Fibroblast of villous mesenchyme (primary cell): Measurements from ENCODE around the gene SNPH. TPM values are rescaled to one million over a fixed set of nuclear protein-coding genes. Genes with fewer than 3 reads are reported as not detected.

Experiments used
- DNase-seq: peaks from one replicate; pipeline ENCODE4 v3.0.0-alpha.2; 2010; ENCODE audit warnings: low read depth
- H3K4me3 ChIP-seq: 2 replicates; pipeline ENCODE4 v1.5.1; 2011; ENCODE audit warnings: low read depth, mild to moderate bottlenecking, low read length
- total RNA-seq: library from RNA; depleted of rRNA; stranded (reverse); fragments of >200 nt; gene quantifications from 2 replicates; pipeline ENCODE4 v1.2.3, GENCODE V29; 2012
- TF ChIP-seq, protein P1 (sequence below): IDR thresholded peaks from 2 replicates; pipeline ENCODE4 v1.5.1; 2012; ENCODE audit warnings: low read depth, mild to moderate bottlenecking, low read length; ENCODE audit not compliant: insufficient read depth

SNPH gene
- total RNA-seq, 1 donor: 10.8 TPM

DNA sequence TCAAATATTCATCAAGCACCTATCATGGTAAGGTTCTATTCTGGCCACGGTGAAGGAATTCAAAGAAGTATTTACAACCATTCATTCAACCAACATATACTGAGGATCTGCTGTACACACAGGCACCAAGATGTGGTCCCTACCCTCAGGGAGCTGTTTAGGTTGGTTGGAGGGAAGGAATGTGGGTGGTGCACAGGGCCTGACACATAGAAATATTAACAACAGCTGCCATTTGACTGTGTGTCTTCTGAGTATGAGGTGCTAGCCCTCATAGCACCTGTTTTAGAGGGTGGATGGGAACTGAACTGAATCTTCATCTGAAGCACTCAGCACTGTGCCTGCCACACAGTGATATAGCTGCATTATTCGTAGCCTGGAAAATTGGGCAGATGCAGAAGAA lies 7.3 kb downstream of the SNPH start:
- TF ChIP-seq, protein P1, sequence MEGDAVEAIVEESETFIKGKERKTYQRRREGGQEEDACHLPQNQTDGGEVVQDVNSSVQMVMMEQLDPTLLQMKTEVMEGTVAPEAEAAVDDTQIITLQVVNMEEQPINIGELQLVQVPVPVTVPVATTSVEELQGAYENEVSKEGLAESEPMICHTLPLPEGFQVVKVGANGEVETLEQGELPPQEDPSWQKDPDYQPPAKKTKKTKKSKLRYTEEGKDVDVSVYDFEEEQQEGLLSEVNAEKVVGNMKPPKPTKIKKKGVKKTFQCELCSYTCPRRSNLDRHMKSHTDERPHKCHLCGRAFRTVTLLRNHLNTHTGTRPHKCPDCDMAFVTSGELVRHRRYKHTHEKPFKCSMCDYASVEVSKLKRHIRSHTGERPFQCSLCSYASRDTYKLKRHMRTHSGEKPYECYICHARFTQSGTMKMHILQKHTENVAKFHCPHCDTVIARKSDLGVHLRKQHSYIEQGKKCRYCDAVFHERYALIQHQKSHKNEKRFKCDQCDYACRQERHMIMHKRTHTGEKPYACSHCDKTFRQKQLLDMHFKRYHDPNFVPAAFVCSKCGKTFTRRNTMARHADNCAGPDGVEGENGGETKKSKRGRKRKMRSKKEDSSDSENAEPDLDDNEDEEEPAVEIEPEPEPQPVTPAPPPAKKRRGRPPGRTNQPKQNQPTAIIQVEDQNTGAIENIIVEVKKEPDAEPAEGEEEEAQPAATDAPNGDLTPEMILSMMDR: no peak
- DNase-seq: no peak
- no peak overlapping the region for H3K4me3 ChIP-seq

DNA sequence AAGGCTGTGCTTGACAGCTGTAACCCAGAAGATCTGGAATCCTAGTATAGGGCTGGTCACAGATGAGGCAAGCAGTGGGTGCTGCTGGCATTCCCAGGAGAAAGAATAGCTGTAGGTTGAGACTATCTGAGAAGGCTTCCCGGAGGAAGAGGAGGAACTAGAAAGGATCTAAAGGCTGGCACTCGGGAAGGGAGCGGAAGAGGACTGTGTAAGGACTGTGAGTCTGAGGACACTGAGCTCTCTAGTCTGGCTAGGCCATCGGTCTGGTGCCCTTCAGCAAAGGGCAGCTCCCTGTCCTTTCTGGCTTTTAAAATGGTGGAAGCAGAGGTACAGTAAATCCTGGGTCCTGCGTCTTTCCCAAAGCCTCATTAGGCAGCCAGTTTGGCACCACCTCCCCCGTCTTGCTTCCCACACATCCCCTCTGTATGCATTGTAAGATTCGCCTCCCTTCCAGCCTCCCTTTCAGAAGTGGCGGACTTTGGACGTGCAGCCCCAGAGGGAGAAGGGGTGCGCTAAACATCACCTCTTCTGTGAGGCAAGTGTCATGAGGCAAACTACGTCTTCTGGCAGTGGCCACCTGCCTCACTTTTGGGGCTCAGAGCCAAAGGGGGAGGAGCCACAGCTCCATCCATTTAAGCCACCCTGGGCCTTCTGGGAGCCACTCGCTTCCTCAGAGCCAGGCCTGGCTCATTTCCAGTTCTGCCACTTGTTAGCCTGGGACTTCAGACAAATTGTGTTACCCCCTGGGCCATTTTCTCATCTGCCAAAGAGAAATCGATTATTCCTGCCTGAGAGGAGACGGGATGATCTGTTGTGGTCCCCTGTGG lies 8.6 kb downstream of the SNPH start:
- no peak for DNase-seq
- TF ChIP-seq, protein P1: no peak

DNA sequence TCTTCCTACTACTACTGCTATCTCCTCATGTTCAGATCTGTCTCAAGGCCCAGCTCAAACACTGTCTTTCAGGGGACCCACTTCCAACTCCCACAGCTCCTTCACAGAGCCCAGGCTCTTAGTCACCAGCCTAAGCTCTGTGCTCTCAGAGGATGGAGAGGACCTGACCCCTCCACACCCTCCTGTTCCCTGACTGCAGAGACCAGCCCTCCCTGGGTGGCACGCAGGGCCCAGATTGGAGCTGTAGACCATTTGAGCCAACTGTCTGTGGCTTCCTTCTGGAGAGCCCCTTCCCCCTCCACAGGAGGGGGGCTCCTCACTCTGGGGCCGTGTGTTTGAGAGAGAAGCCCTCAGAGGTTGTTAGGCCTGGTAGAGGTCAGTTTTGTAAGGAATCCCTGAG lies 9.8 kb downstream of the SNPH start:
- TF ChIP-seq, protein P1: no peak
- DNase-seq: no peak
- no peak overlapping the region for H3K4me3 ChIP-seq

More for the DNA sequence above, 8.6 kb downstream of the SNPH start:
- H3K4me3 ChIP-seq: no peak overlapping the region

DNA sequence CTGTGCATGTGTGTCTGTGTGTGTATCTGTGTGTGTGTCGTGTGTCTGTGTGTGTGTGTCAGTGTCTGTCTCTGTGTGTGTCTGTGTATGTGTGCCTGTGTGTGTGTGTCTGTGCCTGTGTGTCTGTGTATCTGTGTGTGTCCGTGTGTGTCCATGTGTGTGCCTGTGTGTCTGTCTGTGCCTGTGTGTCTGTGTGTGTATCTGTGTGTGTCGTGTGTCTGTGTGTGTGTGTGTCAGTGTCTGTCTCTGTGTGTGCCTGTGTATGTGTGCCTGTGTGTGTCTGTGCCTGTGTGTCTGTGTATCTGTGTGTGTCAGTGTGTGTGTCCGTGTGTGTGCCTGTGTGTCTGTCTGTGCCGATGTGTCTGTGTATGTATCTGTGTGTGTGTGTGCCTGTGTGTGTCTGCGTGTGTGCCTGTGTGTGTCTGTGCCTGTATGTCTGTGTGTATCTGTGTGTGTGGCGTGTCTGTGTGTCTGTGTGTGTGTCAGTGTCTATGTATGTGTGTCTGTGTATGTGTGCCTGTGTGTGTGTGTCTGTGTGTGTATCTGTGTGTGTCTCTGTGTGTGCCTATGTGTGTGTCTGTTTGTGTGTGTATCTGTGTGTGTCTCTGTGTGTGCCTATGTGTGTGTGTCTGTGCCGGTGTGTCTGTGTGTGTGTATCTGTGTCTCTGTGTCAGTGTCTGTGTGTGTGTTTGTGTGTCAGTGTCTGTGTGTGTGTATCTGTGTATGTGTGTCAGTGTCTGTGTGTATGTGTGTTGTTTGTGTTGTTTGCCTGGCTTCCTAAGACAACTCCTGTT lies 11.6 kb downstream of the SNPH start:
- H3K4me3 ChIP-seq: no peak overlapping the region
- no peak for DNase-seq
- TF ChIP-seq, protein P1: no peak

DNA sequence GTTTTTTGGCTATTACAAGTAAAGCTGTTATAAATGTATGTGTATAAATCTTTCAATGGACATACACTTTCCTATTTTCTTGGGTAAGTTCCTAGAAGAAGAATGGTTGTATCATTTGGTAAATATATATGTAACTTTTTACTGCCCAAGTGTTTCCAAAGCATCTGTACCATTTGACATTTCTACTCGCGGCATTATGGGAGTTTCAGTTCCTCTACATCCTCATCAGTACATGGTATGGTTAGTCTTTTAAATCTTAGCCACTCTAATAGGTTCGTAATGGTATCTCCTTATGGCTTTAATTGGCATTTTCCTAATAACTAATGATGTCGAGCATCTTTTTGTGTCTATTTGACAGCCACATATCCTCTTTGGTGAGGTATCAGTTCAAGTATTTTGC lies 12.9 kb downstream of the SNPH start:
- TF ChIP-seq, protein P1: no peak
- no peak for DNase-seq
- H3K4me3 ChIP-seq: no peak overlapping the region

DNA sequence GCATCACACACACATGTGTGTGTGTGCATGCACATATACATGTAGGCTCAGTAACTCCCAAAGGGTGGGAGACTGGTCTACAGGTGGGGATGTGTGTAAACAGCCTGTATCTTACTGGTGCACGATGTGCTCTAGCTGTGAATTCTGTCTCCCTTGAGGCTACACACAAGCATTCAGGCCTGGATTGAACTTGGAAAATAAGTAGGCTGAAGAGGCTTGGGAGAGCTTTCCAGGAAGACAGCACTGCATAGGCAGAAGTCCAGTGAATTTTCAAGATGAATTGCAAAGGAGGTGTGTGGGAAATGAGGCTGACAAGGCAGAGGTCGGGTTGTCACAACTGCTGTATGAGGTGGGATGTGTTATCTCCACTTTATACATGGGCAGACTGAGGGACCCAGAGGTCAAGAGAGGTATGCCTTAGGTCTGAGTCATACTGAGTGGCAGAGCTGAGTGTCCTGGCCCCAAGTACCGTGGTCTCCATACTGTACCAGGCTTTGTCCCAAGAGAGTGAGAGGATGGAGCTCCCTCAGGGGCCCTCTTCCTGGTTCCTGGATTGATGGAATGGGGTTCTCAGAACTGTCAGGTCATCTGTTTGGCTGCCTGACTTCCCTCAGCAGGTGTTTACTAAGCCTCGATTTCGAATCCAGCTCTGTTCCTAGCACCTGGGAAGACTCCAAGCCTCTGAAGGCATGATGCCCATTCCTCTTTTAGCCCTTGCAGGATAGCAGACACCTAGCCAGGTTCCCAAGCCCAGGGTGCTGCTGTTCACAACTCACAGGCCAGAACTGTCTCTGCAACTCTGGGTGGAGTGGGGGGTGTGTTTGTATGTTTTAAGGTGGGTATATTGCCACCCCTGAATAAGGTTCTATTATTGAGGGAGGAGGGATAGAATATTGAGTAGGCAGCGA lies 14.4 kb downstream of the SNPH start:
- no peak for DNase-seq
- TF ChIP-seq, protein P1: no peak
- H3K4me3 ChIP-seq: no peak overlapping the region
